Astrocyte (in vitro differentiated cells and primary cell): Measurements from ENCODE around the gene SDR42E1.

Experiments used
- CTCF ChIP-seq: IDR thresholded peaks from 2 replicates; pipeline ENCODE4 v1.5.1; 2011; ENCODE audit warnings: low read depth, mild to moderate bottlenecking, inconsistent platforms, low read length, moderate library complexity; ENCODE audit not compliant: insufficient read depth
- EZH2 ChIP-seq: IDR thresholded peaks from 2 replicates; pipeline ENCODE4 v1.6.1; 2012; ENCODE audit warnings: mild to moderate bottlenecking, low read length, inconsistent platforms; ENCODE audit not compliant: insufficient read depth

- TF ChIP-seq CTCF, result no peak
- TF ChIP-seq EZH2, result no peak
These were observed 46.5 kb downstream of the SDR42E1 start for GRCh38 chr16:81964808-81965207.
